ENCODE results near the gene ARHGEF3. TPM values are rescaled to one million over a fixed set of nuclear protein-coding genes. Genes with fewer than 3 reads are reported as not detected.

Gene ARHGEF3
- polyA plus RNA-seq, 1 donor from 2014 or later: 4.1 TPM

- Histone ChIP-seq H3K9ac (ENCODE audit: low read length) (no peak overlapping the region), H3K9me2 (ENCODE audit: insufficient read depth, low read length) (no peaks in the 10 kb centered on the region), H3K27me3 (ENCODE audit: insufficient read depth, low read depth, low read length) (no peaks in the 10 kb centered on the region), H2AFZ (ENCODE audit: low read depth, low read length) (no peak overlapping the region), H3F3A (ENCODE audit: insufficient read depth, low read length, poor library complexity, severe bottlenecking) (no peaks in the 10 kb centered on the region), H3K4me3 (ENCODE audit: low read length) (no peak overlapping the region), H3K9me3 (ENCODE audit: low read length) (no peaks in the 10 kb centered on the region), H3K4me2 (ENCODE audit: low read length) (no peak overlapping the region), H4K20me1 (ENCODE audit: insufficient read depth) (no peaks in the 10 kb centered on the region), H3K27ac (ENCODE audit: low read length) (no peak overlapping the region), H3K36me3 (ENCODE audit: insufficient read depth, low read length) (no peaks in the 10 kb centered on the region), H3K79me2 (replicated peaks; ENCODE audit: insufficient read depth, low read length) (no peaks in the 10 kb centered on the region)
- TF ChIP-seq POLR2AphosphoS5 (IDR thresholded peaks at IDR 0.05) (no peak), RAD21 (conservative IDR thresholded peaks at IDR 0.05) (no peak)
Observed at GRCh38 chr3:56826831-56827722, 25.3 kb upstream of the ARHGEF3 start.

- Histone ChIP-seq H3K9me2 (ENCODE audit: insufficient read depth, low read length) (no peaks in the 10 kb centered on the region), H3K36me3 (ENCODE audit: insufficient read depth, low read length) (no peaks in the 10 kb centered on the region), H3K9me3 (ENCODE audit: low read length) (no peaks in the 10 kb centered on the region), H4K20me1 (ENCODE audit: insufficient read depth) (no peaks in the 10 kb centered on the region), H3K27ac (ENCODE audit: low read length) (no peak overlapping the region), H3K4me2 (ENCODE audit: low read length) (no peak overlapping the region), H2AFZ (ENCODE audit: low read depth, low read length) (no peak overlapping the region), H3K9ac (ENCODE audit: low read length) (no peak overlapping the region), H3K4me3 (ENCODE audit: low read length) (no peak overlapping the region), H3F3A (ENCODE audit: insufficient read depth, low read length, poor library complexity, severe bottlenecking) (no peaks in the 10 kb centered on the region), H3K27me3 (ENCODE audit: insufficient read depth, low read depth, low read length) (no peaks in the 10 kb centered on the region), H3K79me2 (replicated peaks; ENCODE audit: insufficient read depth, low read length) (no peaks in the 10 kb centered on the region)
- TF ChIP-seq, protein P1, sequence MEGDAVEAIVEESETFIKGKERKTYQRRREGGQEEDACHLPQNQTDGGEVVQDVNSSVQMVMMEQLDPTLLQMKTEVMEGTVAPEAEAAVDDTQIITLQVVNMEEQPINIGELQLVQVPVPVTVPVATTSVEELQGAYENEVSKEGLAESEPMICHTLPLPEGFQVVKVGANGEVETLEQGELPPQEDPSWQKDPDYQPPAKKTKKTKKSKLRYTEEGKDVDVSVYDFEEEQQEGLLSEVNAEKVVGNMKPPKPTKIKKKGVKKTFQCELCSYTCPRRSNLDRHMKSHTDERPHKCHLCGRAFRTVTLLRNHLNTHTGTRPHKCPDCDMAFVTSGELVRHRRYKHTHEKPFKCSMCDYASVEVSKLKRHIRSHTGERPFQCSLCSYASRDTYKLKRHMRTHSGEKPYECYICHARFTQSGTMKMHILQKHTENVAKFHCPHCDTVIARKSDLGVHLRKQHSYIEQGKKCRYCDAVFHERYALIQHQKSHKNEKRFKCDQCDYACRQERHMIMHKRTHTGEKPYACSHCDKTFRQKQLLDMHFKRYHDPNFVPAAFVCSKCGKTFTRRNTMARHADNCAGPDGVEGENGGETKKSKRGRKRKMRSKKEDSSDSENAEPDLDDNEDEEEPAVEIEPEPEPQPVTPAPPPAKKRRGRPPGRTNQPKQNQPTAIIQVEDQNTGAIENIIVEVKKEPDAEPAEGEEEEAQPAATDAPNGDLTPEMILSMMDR (IDR thresholded peaks at IDR 0.05; ENCODE audit: poor library complexity, severe bottlenecking): no peak
- no peak for TF ChIP-seq RAD21 (conservative IDR thresholded peaks at IDR 0.05)
- no peak for TF ChIP-seq REST (IDR thresholded peaks at IDR 0.05; ENCODE audit: borderline replicate concordance)
- TF ChIP-seq EP300 (conservative IDR thresholded peaks at IDR 0.05; ENCODE audit: poor library complexity, severe bottlenecking): no peak
- no peak for TF ChIP-seq SMC3 (conservative IDR thresholded peaks at IDR 0.05; ENCODE audit: poor library complexity)
- TF ChIP-seq TAF1 (IDR thresholded peaks at IDR 0.05; ENCODE audit: low read depth): no peak
- no peak for TF ChIP-seq EZH2 (IDR thresholded peaks at IDR 0.05; ENCODE audit: borderline replicate concordance, insufficient read depth, low read length, poor library complexity, severe bottlenecking)
- no peak for TF ChIP-seq MXI1 (conservative IDR thresholded peaks at IDR 0.05; ENCODE audit: poor library complexity, severe bottlenecking)
- no peak for TF ChIP-seq POLR2AphosphoS5 (IDR thresholded peaks at IDR 0.05)
Observed at GRCh38 chr3:56825567-56826438, 24.1 kb upstream of the ARHGEF3 start.
